SK-N-SH (cell line): Measurements from ENCODE around the gene AEBP1. TPM values are rescaled to one million over a fixed set of nuclear protein-coding genes. Genes with fewer than 3 reads are reported as not detected.

ENCODE experiments used
- CTCF ChIA-PET: fragments of 300-600, 350-600 bp; formaldehyde crosslinking; extraction: SDS; loops from one replicate; lab custom pipeline; 2021; lab: Yijun Ruan, JAX
- POLR2A ChIA-PET: fragments of 350-600 bp; sonication (Branson Sonifier 250); formaldehyde crosslinking; extraction: SDS; loops from one replicate; lab custom pipeline; 2020; ENCODE audit warnings: antibody characterized with exemption, inconsistent platforms; lab: Yijun Ruan, JAX
- DNase-seq: peaks from one replicate; pipeline ENCODE4 v3.0.0; 2012
- H2AFZ ChIP-seq: fragments of 200-600 bp; sonication (generic); 2 replicates; pipeline ENCODE4 v1.8.1; 2016; ENCODE audit warnings: antibody characterized with exemption, mild to moderate bottlenecking, low read depth
- H3F3A ChIP-seq: fragments of 200-600 bp; sonication (generic); replicated peaks from 2 replicates; pipeline ENCODE3; 2016; ENCODE audit warnings: antibody characterized with exemption, mild to moderate bottlenecking; ENCODE audit not compliant: insufficient read depth
- H3K27ac ChIP-seq, 2 experiments: fragments of 200-500 bp in 1 of 2; fragments of 200-600 bp in 1 of 2; sonication (Bioruptor generic) in 1 of 2; sonication (generic), shearing (Covaris generic) in 1 of 2; 2 replicates each; pipeline versions ENCODE4 v1.5.1 to v1.6.1; 2014 to 2016; ENCODE audit warnings: low read depth in 2 of 2, inconsistent platforms in 1 of 2, low read length in 1 of 2, mild to moderate bottlenecking in 1 of 2, mixed read lengths in 1 of 2
- H3K27me3 ChIP-seq: fragments of 200-600 bp; sonication (generic), shearing (Covaris generic); 2 replicates; pipeline ENCODE4 v1.6.1; 2016; ENCODE audit warnings: mixed run types; ENCODE audit not compliant: insufficient read depth
- H3K36me3 ChIP-seq, 2 experiments: fragments of 200-500 bp in 1 of 2; fragments of 200-600 bp in 1 of 2; sonication (Bioruptor generic) in 1 of 2; sonication (generic) in 1 of 2; replicated peaks in 1 of 2; 2 replicates each; pipeline versions ENCODE3 to v1.5.1; 2014 to 2016; ENCODE audit warnings: low read length in 1 of 2, mild to moderate bottlenecking in 1 of 2; ENCODE audit not compliant: insufficient read depth in 2 of 2, control insufficient read depth in 1 of 2
- H3K4me1 ChIP-seq, 2 experiments: fragments of 200-500 bp in 1 of 2; fragments of 200-600 bp in 1 of 2; sonication (Bioruptor generic) in 1 of 2; sonication (generic), shearing (Covaris generic) in 1 of 2; 2 replicates each; pipeline versions ENCODE4 v1.5.1 to v1.6.1; 2014 to 2016; ENCODE audit warnings: low read depth in 1 of 2, low read length in 1 of 2, mixed run types in 1 of 2; ENCODE audit not compliant: insufficient read depth in 2 of 2, control insufficient read depth in 1 of 2
- H3K4me2 ChIP-seq: fragments of 200-600 bp; sonication (generic), shearing (Covaris generic); 2 replicates; pipeline ENCODE4 v1.6.1; 2017; ENCODE audit warnings: mixed run types
- H3K4me3 ChIP-seq, 2 experiments: fragments of 200-500 bp in 1 of 2; fragments of 200-600 bp in 1 of 2; sonication (Bioruptor generic) in 1 of 2; sonication (generic), shearing (Covaris generic) in 1 of 2; 2 replicates each; pipeline versions ENCODE4 v1.5.1 to v1.8.1; 2014 to 2016; ENCODE audit warnings: low read depth in 2 of 2, inconsistent platforms in 1 of 2, low read length in 1 of 2, mild to moderate bottlenecking in 1 of 2, mixed read lengths in 1 of 2, moderate library complexity in 1 of 2
- H3K79me2 ChIP-seq: fragments of 200-600 bp; sonication (generic); 2 replicates; pipeline ENCODE4 v1.8.1; 2017; ENCODE audit warnings: mild to moderate bottlenecking; ENCODE audit not compliant: insufficient read depth
- H3K9ac ChIP-seq: fragments of 200-600 bp; sonication (generic); 2 replicates; pipeline ENCODE4 v1.6.1; 2017; ENCODE audit warnings: mixed run types
- H3K9me2 ChIP-seq: fragments of 200-600 bp; sonication (generic); 2 replicates; pipeline ENCODE4 v1.6.1; 2017; ENCODE audit warnings: mixed run types
- H3K9me3 ChIP-seq: fragments of 200-600 bp; sonication (generic); 2 replicates; pipeline ENCODE4 v1.6.1; 2017; ENCODE audit warnings: mixed run types, mild to moderate bottlenecking, moderate library complexity
- H4K20me1 ChIP-seq: fragments of 200-600 bp; sonication (generic); 2 replicates; pipeline ENCODE4 v1.6.1; 2017; ENCODE audit warnings: mild to moderate bottlenecking, mixed run types; ENCODE audit not compliant: insufficient read depth
- CHD2 ChIP-seq: fragments of 150-350 bp; IDR thresholded peaks from 2 replicates; pipeline ENCODE4 v1.6.1; 2018; ENCODE audit warnings: low read length; ENCODE audit not compliant: partially characterized antibody
- EP300 ChIP-seq, 2 experiments: IDR thresholded peaks; 2 replicates each; pipeline versions ENCODE4 v1.4.0 to v1.6.1; 2012; ENCODE audit warnings: borderline replicate concordance in 1 of 2, low read depth in 1 of 2, low read length in 1 of 2
- EZH2phosphoT487 ChIP-seq: fragments of 200-600 bp; sonication (generic); IDR thresholded peaks from 2 replicates; pipeline ENCODE4 v1.6.1; 2017; ENCODE audit warnings: low read depth, mixed run types, mild to moderate bottlenecking, antibody characterized with exemption, moderate library complexity, borderline replicate concordance
- FOSL2 ChIP-seq: IDR thresholded peaks from 2 replicates; pipeline ENCODE4 v1.4.0; 2012; ENCODE audit warnings: low read depth, mild to moderate bottlenecking, moderate library complexity, borderline replicate concordance
- FOXM1 ChIP-seq: IDR thresholded peaks from 2 replicates; pipeline ENCODE4 v1.4.0; 2012; ENCODE audit warnings: low read depth, mild to moderate bottlenecking
- GATA2 ChIP-seq: sonication (generic); formaldehyde crosslinking; IDR thresholded peaks from 2 replicates; pipeline ENCODE4 v1.5.0; 2020; ENCODE audit warnings: mild to moderate bottlenecking, missing genetic modification reagents
- JUND ChIP-seq: IDR thresholded peaks from 2 replicates; pipeline ENCODE4 v1.4.0; 2012
- MEF2A ChIP-seq: IDR thresholded peaks from 2 replicates; pipeline ENCODE4 v1.4.0; 2012; ENCODE audit warnings: low read depth, borderline replicate concordance
- MXI1 ChIP-seq: IDR thresholded peaks from 2 replicates; pipeline ENCODE4 v1.6.1; 2012; ENCODE audit warnings: mild to moderate bottlenecking, low read depth, low read length, improper control_type of control experiment
- NFIC ChIP-seq: IDR thresholded peaks from 2 replicates; pipeline ENCODE4 v1.4.0; 2012; ENCODE audit warnings: borderline replicate concordance
- NRF1 ChIP-seq: IDR thresholded peaks from 2 replicates; pipeline ENCODE4 v1.6.1; 2012; ENCODE audit warnings: low read depth, mild to moderate bottlenecking, low read length
- RCOR1 ChIP-seq: fragments of 150-350 bp; IDR thresholded peaks from 2 replicates; pipeline ENCODE4 v1.6.1; 2017; ENCODE audit warnings: antibody characterized with exemption, low read length
- SIN3A ChIP-seq: IDR thresholded peaks from 2 replicates; pipeline ENCODE4 v1.6.1; 2012; ENCODE audit warnings: low read depth, mild to moderate bottlenecking, low read length, moderate library complexity, borderline replicate concordance
- USF1 ChIP-seq: IDR thresholded peaks from 2 replicates; pipeline ENCODE4 v1.4.0; 2012; ENCODE audit warnings: low read depth, borderline replicate concordance
- WGBS: methylation state at CpG from one replicate; pipeline ENCODE4 v1.1.6; 2017; ENCODE audit warnings: low lambda C conversion rate; 5-methylcytosine and 5-hydroxymethylcytosine counted together
- polyA plus RNA-seq, 3 experiments: library from polyadenylated mRNA; depleted of rRNA; stranded (reverse); fragments of >200 nt; gene quantifications; 2 replicates each; pipeline ENCODE4 v1.2.3, GENCODE V29; 2012
- TF ChIP-seq, protein P1 (sequence below): IDR thresholded peaks from 2 replicates; pipeline ENCODE4 v1.4.0; 2012; ENCODE audit warnings: low read depth, borderline replicate concordance
- TF ChIP-seq, protein P2 (sequence below): fragments of 200-600 bp; sonication (generic); IDR thresholded peaks from 2 replicates; pipeline ENCODE4 v1.6.1; 2017; ENCODE audit warnings: antibody characterized with exemption, mild to moderate bottlenecking, moderate library complexity
- TF ChIP-seq, protein P3 (sequence below): fragments of 150-350 bp; IDR thresholded peaks from 2 replicates; pipeline ENCODE4 v1.6.1; 2017; ENCODE audit warnings: antibody characterized with exemption, low read length, low read depth, borderline replicate concordance
- TF ChIP-seq, protein P4 (sequence below): fragments of 150-350 bp; IDR thresholded peaks from 2 replicates; pipeline ENCODE4 v1.6.1; 2016; ENCODE audit warnings: mild to moderate bottlenecking, low read depth, low read length

The AEBP1 gene
- polyA plus RNA-seq, 1 of the 3 experiments (the other 2 are of a cell fraction) = 105 TPM

DNA sequence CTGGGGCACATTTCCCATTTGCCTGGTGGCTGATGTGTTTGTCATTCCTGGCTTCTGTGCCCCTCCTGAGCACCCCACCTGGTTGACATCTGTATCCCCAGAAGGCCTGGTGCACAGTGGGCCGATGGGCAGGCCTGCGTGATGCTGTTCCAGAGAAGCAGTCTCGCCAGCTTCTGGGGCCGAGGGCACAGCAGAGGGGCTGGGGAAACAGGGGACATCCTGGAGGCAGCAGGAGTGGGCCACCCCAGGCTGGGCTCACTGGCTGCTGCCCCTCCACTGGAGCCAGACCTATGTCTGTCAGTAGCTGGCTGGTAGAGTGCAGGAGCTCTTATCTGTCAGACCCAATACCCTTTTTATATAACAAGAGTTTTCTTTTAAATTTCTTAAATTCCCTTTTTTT lies 37.9 kb downstream of the AEBP1 start:
- no peak for TF ChIP-seq SIN3A
- TF ChIP-seq MXI1 = no peak
- TF ChIP-seq RCOR1 = no peak
- TF ChIP-seq FOSL2 = no peak
- no peak for TF ChIP-seq EP300 (IDR thresholded peaks at IDR 0.05; ENCODE audit: borderline replicate concordance in 1 of 2, low read depth in 1 of 2, low read length in 1 of 2)
- no peaks in the 10 kb centered on the region for H3K79me2 ChIP-seq
- ChIA-PET POLR2A (interaction anchor here (0.6 to 1.3 kb wide), 3 partner anchors 19 to 348 kb away, joined by 3 to 7 read pairs (median 5); partner anchors contain the start of gene POLD2), CTCF (interaction anchor here (0.7 to 2.0 kb wide), 2 partner anchors 11 to 19 kb away, joined by 4 to 11 read pairs; partner anchors contain the start of gene POLD2)
- peaks cover 0 to 20% of the 10 kb centered on the region in 2 experiments; a peak in 1 of 4 replicates for H3K4me1 ChIP-seq
- H3K9ac ChIP-seq = no peak overlapping the region
- no peaks in the 10 kb centered on the region for H3K9me3 ChIP-seq
- no peaks in the 10 kb centered on the region for H3K27me3 ChIP-seq
- WGBS = 89% methylated on average over 3 of the region's 4 CpGs
- peaks cover 8% of the 10 kb centered on the region for H3F3A ChIP-seq
- peak; percentile 28 for DNase-seq
- H3K27ac ChIP-seq = no peak overlapping the region
- H4K20me1 ChIP-seq = no peaks in the 10 kb centered on the region
- no peak overlapping the region for H2AFZ ChIP-seq
- H3K4me3 ChIP-seq = no peak overlapping the region
- H3K9me2 ChIP-seq = no peaks in the 10 kb centered on the region
- H3K4me2 ChIP-seq = no peak overlapping the region
- H3K36me3 ChIP-seq = no peaks in the 10 kb centered on the region

GRCh38 chr7:44143646-44144250 lies 39.6 kb downstream of the AEBP1 start:
- Histone ChIP-seq H3K4me3 (no peak overlapping the region), H4K20me1 (no peaks in the 10 kb centered on the region), H3F3A (peaks cover 8% of the 10 kb centered on the region), H3K4me1 (peaks cover 0 to 15% of the 10 kb centered on the region in 2 experiments; a peak in 1 of 4 replicates), H3K9ac (no peak overlapping the region), H2AFZ (no peak overlapping the region), H3K9me2 (no peaks in the 10 kb centered on the region), H3K27ac (no peak overlapping the region), H3K4me2 (no peak overlapping the region), H3K79me2 (no peaks in the 10 kb centered on the region), H3K9me3 (no peaks in the 10 kb centered on the region), H3K36me3 (no peaks in the 10 kb centered on the region), H3K27me3 (no peaks in the 10 kb centered on the region)
- CTCF ChIA-PET = no interaction called here
- peak; percentile 33 for DNase-seq
- POLR2A ChIA-PET = no interaction called here
- TF ChIP-seq, protein P1, sequence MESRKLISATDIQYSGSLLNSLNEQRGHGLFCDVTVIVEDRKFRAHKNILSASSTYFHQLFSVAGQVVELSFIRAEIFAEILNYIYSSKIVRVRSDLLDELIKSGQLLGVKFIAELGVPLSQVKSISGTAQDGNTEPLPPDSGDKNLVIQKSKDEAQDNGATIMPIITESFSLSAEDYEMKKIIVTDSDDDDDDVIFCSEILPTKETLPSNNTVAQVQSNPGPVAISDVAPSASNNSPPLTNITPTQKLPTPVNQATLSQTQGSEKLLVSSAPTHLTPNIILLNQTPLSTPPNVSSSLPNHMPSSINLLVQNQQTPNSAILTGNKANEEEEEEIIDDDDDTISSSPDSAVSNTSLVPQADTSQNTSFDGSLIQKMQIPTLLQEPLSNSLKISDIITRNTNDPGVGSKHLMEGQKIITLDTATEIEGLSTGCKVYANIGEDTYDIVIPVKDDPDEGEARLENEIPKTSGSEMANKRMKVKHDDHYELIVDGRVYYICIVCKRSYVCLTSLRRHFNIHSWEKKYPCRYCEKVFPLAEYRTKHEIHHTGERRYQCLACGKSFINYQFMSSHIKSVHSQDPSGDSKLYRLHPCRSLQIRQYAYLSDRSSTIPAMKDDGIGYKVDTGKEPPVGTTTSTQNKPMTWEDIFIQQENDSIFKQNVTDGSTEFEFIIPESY = no peak
- TF ChIP-seq NRF1 (no peak), USF1 (no peak), FOSL2 (no peak), NFIC (no peak), EZH2phosphoT487 (no peak), GATA2 (CRISPR knock-in tag) (no peak), MEF2A (no peak), FOXM1 (no peak), JUND (no peak), CHD2 (no peak)
- TF ChIP-seq, protein P2, sequence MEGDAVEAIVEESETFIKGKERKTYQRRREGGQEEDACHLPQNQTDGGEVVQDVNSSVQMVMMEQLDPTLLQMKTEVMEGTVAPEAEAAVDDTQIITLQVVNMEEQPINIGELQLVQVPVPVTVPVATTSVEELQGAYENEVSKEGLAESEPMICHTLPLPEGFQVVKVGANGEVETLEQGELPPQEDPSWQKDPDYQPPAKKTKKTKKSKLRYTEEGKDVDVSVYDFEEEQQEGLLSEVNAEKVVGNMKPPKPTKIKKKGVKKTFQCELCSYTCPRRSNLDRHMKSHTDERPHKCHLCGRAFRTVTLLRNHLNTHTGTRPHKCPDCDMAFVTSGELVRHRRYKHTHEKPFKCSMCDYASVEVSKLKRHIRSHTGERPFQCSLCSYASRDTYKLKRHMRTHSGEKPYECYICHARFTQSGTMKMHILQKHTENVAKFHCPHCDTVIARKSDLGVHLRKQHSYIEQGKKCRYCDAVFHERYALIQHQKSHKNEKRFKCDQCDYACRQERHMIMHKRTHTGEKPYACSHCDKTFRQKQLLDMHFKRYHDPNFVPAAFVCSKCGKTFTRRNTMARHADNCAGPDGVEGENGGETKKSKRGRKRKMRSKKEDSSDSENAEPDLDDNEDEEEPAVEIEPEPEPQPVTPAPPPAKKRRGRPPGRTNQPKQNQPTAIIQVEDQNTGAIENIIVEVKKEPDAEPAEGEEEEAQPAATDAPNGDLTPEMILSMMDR = no peak
- TF ChIP-seq, protein P3, sequence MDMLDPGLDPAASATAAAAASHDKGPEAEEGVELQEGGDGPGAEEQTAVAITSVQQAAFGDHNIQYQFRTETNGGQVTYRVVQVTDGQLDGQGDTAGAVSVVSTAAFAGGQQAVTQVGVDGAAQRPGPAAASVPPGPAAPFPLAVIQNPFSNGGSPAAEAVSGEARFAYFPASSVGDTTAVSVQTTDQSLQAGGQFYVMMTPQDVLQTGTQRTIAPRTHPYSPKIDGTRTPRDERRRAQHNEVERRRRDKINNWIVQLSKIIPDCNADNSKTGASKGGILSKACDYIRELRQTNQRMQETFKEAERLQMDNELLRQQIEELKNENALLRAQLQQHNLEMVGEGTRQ = no peak
- TF ChIP-seq, protein P4, sequence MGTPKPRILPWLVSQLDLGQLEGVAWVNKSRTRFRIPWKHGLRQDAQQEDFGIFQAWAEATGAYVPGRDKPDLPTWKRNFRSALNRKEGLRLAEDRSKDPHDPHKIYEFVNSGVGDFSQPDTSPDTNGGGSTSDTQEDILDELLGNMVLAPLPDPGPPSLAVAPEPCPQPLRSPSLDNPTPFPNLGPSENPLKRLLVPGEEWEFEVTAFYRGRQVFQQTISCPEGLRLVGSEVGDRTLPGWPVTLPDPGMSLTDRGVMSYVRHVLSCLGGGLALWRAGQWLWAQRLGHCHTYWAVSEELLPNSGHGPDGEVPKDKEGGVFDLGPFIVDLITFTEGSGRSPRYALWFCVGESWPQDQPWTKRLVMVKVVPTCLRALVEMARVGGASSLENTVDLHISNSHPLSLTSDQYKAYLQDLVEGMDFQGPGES = no peak
- WGBS = 83% methylated on average over 6 of the region's 6 CpGs
